WERI-Rb-1 (cell line): Measurements from ENCODE around the gene AGPAT3.

Experiments used
- DNase-seq: peaks from one replicate; pipeline ENCODE4 v3.0.0-alpha.2; 2020
- H3K27ac ChIP-seq: fragments of 250-450 bp; sonication (Bioruptor Pico); 2 replicates; pipeline ENCODE4 v1.5.1; 2020; ENCODE audit warnings: mild to moderate bottlenecking, moderate library complexity
- H3K27me3 ChIP-seq: fragments of 250-450 bp; sonication (Bioruptor Pico); 2 replicates; pipeline ENCODE4 v1.5.1; 2021; ENCODE audit warnings: mild to moderate bottlenecking, low read depth, moderate library complexity; ENCODE audit not compliant: insufficient read depth, severe bottlenecking
- H3K36me3 ChIP-seq: fragments of 250-450 bp; sonication (Bioruptor Pico); 2 replicates; pipeline ENCODE4 v1.5.1; 2020; ENCODE audit warnings: mild to moderate bottlenecking, moderate library complexity
- H3K4me3 ChIP-seq: 2 replicates; pipeline ENCODE4 v1.5.1; 2011; ENCODE audit warnings: low read depth, mild to moderate bottlenecking, control low read depth, low read length
- H3K9me3 ChIP-seq: fragments of 250-450 bp; sonication (Bioruptor Pico); 2 replicates; pipeline ENCODE4 v1.5.1; 2021; ENCODE audit warnings: mild to moderate bottlenecking, moderate library complexity; ENCODE audit not compliant: severe bottlenecking
- TF ChIP-seq, protein P1 (sequence below): IDR thresholded peaks from 2 replicates; pipeline ENCODE4 v1.5.1; 2011; ENCODE audit warnings: low read depth, mild to moderate bottlenecking, control low read depth, inconsistent platforms, low read length

Gene AGPAT3

DNA sequence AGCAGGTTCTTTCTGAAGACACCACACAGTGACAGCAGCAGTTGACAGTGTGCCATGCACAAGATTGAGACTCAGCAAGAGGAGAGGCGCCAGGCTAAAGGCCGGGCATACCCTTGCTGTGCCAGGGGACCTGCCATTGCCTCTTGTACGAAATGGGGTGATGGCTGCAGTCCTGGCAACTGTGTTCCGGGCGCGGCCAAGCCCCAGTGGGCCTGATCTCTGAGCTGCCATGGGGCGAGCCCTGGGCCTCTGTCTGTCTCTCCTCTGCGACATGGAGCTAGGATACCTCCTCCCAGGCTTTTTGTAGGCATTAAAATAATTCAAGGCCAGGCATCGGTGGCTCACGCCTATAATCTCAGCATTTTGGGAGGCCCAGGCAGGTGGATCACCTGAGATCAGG, 137.5 kb downstream of the AGPAT3 start:
- no peak overlapping the region for H3K27ac ChIP-seq
- no peak for DNase-seq
- H3K27me3 ChIP-seq = no peaks in the 10 kb centered on the region
- TF ChIP-seq, protein P1, sequence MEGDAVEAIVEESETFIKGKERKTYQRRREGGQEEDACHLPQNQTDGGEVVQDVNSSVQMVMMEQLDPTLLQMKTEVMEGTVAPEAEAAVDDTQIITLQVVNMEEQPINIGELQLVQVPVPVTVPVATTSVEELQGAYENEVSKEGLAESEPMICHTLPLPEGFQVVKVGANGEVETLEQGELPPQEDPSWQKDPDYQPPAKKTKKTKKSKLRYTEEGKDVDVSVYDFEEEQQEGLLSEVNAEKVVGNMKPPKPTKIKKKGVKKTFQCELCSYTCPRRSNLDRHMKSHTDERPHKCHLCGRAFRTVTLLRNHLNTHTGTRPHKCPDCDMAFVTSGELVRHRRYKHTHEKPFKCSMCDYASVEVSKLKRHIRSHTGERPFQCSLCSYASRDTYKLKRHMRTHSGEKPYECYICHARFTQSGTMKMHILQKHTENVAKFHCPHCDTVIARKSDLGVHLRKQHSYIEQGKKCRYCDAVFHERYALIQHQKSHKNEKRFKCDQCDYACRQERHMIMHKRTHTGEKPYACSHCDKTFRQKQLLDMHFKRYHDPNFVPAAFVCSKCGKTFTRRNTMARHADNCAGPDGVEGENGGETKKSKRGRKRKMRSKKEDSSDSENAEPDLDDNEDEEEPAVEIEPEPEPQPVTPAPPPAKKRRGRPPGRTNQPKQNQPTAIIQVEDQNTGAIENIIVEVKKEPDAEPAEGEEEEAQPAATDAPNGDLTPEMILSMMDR = no peak
- H3K4me3 ChIP-seq = no peak overlapping the region
- H3K9me3 ChIP-seq = no peaks in the 10 kb centered on the region
- no peaks in the 10 kb centered on the region for H3K36me3 ChIP-seq

DNA sequence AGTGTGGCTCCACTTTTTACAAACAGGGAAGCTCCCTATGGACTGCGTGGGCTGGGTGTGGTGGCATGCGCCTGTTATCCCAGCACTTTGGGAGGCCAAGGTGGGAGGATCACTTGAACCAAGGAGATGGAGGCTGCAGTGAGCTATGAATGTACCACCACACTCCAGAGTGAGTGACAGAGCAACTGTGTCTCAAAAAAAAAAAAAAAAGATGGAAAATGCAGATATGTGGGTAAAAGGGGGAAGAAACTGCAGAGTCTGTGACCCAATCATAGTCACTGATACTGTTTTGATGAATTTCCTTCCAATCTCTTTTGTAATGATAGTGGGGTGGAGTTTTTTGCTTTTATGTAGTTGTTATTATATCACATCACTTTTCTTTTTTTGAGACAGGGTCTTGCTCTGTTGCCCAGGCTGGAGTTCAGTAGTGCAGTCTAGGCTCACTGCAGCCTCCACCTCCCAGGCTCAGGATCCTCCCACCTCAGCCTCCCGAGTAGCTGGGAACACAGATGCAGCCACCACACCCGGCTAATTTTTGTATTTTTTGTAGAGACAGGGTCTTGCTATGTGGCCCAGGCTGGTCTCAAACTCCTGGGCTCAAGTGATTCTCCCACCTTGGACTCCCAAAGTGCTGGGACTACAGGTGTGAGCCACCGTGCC, 138.4 kb downstream of the AGPAT3 start:
- no peak overlapping the region for H3K27ac ChIP-seq
- no peak overlapping the region for H3K4me3 ChIP-seq
- TF ChIP-seq, protein P1 = no peak
- no peaks in the 10 kb centered on the region for H3K9me3 ChIP-seq
- H3K27me3 ChIP-seq = no peaks in the 10 kb centered on the region
- no peaks in the 10 kb centered on the region for H3K36me3 ChIP-seq
- DNase-seq = no peak

DNA sequence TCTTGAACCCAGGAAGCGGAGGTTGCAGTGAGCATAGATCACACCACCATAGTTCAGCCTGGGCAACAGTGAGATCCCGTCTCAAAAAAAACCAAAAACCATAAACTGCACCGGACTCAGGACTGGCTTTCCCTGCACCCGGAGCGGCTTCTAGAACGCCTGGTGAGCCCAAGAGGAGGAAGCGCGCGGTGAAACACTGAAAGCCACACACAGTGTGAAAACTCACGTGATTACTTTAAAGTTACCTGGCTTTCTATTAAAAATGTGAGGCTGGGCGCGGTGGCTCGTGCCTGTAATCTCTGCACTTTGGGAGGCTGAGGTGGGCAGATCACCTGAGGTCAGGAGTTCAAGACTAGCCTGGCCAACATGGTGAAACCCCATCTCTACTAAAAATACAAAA, 140.0 kb downstream of the AGPAT3 start:
- DNase-seq = no peak
- H3K36me3 ChIP-seq = no peaks in the 10 kb centered on the region
- H3K4me3 ChIP-seq = no peak overlapping the region
- H3K27me3 ChIP-seq = no peaks in the 10 kb centered on the region
- no peak overlapping the region for H3K27ac ChIP-seq
- TF ChIP-seq, protein P1 = no peak
- no peaks in the 10 kb centered on the region for H3K9me3 ChIP-seq

DNA sequence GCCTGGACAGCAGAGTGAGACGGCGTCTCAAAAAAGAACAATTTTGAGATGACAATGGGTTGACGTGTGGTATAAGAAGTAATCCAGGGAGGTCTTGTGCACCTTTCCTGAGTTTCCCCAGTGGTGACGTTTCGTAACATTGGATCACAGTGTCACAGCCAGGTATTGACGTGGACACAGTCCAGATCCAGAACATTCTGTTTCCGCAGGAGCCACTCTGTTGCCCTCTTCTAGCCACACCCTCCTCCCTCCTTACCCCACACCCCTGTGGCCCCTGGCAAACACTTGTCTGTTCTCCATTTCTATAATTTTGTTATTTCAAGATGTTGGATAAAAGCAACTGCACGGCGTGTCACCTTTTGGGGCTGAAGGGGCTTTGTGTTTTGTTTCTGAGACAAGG, 140.6 kb downstream of the AGPAT3 start:
- Histone ChIP-seq H3K4me3 (no peak overlapping the region), H3K36me3 (no peaks in the 10 kb centered on the region), H3K27me3 (no peaks in the 10 kb centered on the region), H3K27ac (no peak overlapping the region), H3K9me3 (no peaks in the 10 kb centered on the region)
- no peak for DNase-seq
- TF ChIP-seq, protein P1 = no peak

DNA sequence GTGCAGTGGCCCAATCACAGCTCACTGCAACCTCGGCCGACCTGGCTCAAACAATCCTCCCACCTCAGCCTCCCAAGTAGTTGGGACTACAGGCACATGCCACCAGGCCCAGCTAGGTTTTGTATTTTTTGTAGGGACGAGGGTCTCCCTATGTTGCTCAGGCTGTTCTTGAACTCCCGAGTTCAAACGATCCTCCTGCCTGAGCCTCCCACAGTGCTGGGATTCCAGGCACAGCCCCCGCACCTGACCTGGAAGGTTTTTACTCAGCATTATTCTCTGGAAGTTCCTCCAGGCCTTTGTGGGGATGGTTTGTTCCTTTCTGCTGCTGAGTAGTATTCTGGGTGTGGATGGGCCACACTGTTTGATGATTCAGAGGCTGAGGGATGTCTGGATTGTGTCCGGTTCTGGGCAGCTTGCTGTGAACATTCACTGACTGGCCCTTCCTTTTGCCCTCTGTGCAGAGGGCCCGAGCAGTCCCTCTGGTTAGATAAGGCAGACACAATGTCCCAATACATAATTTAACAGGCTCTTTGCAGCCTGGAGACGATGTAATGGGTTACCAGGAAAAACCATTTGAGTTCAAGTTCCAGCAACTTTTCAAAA, 141.1 kb downstream of the AGPAT3 start:
- Histone ChIP-seq H3K9me3 (no peaks in the 10 kb centered on the region), H3K4me3 (no peak overlapping the region), H3K27me3 (no peaks in the 10 kb centered on the region), H3K36me3 (no peaks in the 10 kb centered on the region), H3K27ac (no peak overlapping the region)
- no peak for DNase-seq
- TF ChIP-seq, protein P1 = no peak

DNA sequence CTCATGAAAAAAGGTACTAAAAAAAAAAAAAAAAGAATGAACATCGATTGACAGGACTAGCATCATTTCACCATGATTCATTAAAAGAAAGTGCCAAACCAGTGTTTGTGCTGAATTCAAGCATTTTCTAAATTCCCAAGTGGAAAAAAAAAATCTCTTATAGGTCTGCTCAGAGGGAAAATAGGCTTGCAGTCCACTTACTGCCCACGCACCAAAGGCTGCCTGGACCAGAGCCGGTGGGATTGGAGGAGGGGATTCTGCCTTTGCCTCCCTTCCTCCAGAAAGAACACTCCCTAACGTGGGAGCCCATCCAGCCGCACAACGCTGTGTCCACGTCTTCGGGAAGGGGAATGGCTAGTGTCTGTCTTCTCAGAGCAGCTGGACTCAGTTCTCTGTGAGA, 141.6 kb downstream of the AGPAT3 start:
- TF ChIP-seq, protein P1 = no peak
- Histone ChIP-seq H3K36me3 (no peaks in the 10 kb centered on the region), H3K4me3 (no peak overlapping the region), H3K27ac (no peak overlapping the region), H3K9me3 (no peaks in the 10 kb centered on the region), H3K27me3 (no peaks in the 10 kb centered on the region)
- DNase-seq = no peak
